HL-60 (cell line): Measurements from ENCODE around the gene COPS4.

Source experiments
- DNase-seq, 2 experiments: peaks; one replicate each; pipeline ENCODE4 v3.0.0-alpha.2; 2010 to 2020; ENCODE audit warnings: low read depth in 1 of 2, low spot score in 1 of 2
- H3K27ac ChIP-seq: fragments of 250-450 bp; sonication (Bioruptor Pico); replicated peaks from 2 replicates; pipeline ENCODE4 v1.5.1; 2020; ENCODE audit warnings: mild to moderate bottlenecking, moderate library complexity
- H3K27me3 ChIP-seq: fragments of 250-450 bp; sonication (Bioruptor Pico); 2 replicates; pipeline ENCODE4 v1.5.1; 2021; ENCODE audit warnings: mild to moderate bottlenecking, moderate library complexity; ENCODE audit not compliant: insufficient read depth, poor library complexity, severe bottlenecking
- H3K4me3 ChIP-seq: replicated peaks from 2 replicates; pipeline ENCODE4 v1.5.1; 2011; ENCODE audit warnings: mild to moderate bottlenecking, control low read depth, low read length; ENCODE audit not compliant: insufficient read depth
- CTCF ChIP-seq: IDR thresholded peaks from one replicate; pipeline ENCODE4 v1.5.1; 2011; ENCODE audit warnings: low read length, control low read depth, inconsistent platforms; ENCODE audit not compliant: insufficient read depth
- GABPA ChIP-seq: IDR thresholded peaks from 2 replicates; pipeline ENCODE4 v1.6.1; 2012; ENCODE audit warnings: low read depth
- POLR2AphosphoS5 ChIP-seq: IDR thresholded peaks from 2 replicates; pipeline ENCODE4 v1.6.1; 2012; ENCODE audit warnings: low read depth
- REST ChIP-seq: IDR thresholded peaks from 2 replicates; pipeline ENCODE4 v1.6.1; 2012; ENCODE audit warnings: low read depth; ENCODE audit not compliant: insufficient replicate concordance
- SPI1 ChIP-seq: IDR thresholded peaks from 2 replicates; pipeline ENCODE4 v1.6.1; 2012; ENCODE audit warnings: low read depth, mild to moderate bottlenecking, borderline replicate concordance

The COPS4 gene

GRCh38 chr4:83089410-83090157 lies 54.6 kb downstream of the COPS4 start:
- TF ChIP-seq CTCF (no peak), REST (no peak), GABPA (no peak), SPI1 (no peak), POLR2AphosphoS5 (no peak)
- H3K4me3 ChIP-seq: no peak overlapping the region
- H3K27me3 ChIP-seq: no peaks in the 10 kb centered on the region
- DNase-seq: no peak
- no peak overlapping the region for H3K27ac ChIP-seq

- Histone ChIP-seq H3K27ac (no peak overlapping the region), H3K4me3 (no peak overlapping the region), H3K27me3 (no peaks in the 10 kb centered on the region)
- no peak for DNase-seq
- TF ChIP-seq SPI1 (0 out of 2 replicates have a peak, but pooled peaks have one; percentile 16), CTCF (no peak)
Observed at GRCh38 chr4:83093060-83093640, 58.2 kb downstream of the COPS4 start.

- DNase-seq: no peak
- Histone ChIP-seq H3K4me3 (no peak overlapping the region), H3K27me3 (no peaks in the 10 kb centered on the region), H3K27ac (no peak overlapping the region)
- TF ChIP-seq GABPA (no peak), POLR2AphosphoS5 (no peak), SPI1 (no peak), CTCF (no peak), REST (no peak)
Observed at GRCh38 chr4:83096397-83096796, 61.4 kb downstream of the COPS4 start.
